Endothelial cell of hepatic sinusoid (primary cell): ENCODE measurements around the gene GPR107.

Source experiments
- in situ Hi-C: cut with HindIII; loops from 2 replicates; pipeline ENCODE4 v1.10.0; 2017; ENCODE audit warnings: low sequenced_read_pairs

Gene GPR107

DNA sequence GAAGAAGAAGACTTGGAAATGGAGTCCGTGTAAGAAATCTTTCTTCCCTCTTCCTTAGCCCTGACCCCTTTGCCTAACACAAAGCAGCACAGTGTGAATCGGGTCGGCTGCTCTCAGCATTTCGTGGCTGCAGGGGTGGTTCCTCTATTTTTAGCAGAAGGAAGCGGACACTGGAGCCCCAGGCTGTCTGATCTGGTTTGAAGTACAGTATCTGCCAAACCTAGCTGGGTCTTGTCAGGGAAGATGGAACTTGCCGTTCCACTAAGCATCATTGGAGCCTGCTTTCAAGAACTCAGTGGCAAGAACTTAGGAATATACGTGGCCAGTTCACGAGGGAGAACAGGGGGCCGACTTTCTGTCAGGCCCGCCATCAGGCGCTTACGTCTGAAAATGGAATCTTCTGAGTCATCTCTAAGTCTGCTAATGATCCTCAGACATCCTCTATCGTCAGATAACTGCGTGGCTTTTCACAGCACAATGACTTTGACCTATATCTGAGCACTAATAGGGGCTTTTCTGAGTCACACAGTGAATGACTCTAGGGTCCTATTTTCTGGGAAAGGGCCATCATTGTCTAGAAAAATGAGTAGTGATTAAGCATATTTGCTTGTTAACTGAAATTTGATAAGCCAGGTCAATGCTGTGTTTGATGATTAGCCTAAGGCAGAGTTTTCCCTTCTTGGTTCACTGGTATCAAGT is 75.2 kb downstream of the GPR107 start:
- in situ Hi-C loops: loop anchor here (5.0 kb wide), 1 partner anchor 48 kb away; no protein-coding TSS in a partner anchor

DNA sequence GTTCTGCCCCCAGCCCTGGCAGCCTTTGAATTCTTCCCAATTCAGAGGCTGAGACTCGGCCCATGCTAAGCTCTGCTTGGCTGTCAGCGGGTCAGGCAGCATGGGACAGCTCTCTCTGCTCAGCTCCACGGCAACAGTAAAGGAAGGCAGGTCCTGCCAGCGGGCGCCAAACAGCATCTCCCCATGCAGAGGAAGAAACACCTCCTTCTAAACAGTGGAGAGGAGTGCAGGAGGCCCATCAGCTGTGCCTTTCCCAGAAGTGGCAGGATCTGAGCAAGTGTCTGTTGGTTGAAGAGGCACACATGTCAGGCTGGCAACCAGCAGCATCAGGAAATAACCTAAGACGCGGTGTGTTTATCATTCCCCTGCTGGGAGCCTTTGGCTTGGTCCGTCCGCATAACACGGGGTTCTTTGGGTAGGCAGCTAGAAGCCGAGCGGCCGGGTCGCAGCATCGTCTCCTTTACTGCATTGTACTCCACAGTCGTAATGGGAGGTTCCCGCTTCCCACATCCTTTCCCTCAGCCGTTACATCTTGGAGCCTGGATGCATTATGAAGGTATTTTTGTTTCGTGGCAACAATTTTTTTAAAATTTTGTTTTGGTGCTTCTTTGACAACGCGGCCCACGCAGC is 75.8 kb downstream of the GPR107 start:
- in situ Hi-C loops: loop anchor here (5.0 kb wide), 1 partner anchor 48 kb away; no protein-coding TSS in a partner anchor

DNA sequence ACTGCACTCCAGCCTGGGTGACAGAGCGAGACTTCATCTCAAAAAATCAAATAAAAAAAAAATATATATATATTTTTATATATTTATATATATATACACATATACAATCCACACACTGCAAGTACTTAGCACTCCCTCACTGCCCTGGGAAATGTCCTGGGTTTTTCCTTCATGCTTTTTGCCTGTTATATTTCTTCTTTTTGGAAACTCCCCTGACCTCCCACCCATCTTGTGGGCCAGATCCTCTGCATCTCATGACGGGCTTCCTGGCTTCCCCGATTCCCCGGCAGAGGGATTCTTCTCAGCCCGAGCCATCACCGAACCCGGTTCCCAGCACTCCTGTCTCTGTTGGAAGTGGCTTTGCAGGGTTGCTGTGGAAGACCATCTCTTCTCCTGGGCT is 79.0 kb downstream of the GPR107 start:
- in situ Hi-C loops: no loop called here

DNA sequence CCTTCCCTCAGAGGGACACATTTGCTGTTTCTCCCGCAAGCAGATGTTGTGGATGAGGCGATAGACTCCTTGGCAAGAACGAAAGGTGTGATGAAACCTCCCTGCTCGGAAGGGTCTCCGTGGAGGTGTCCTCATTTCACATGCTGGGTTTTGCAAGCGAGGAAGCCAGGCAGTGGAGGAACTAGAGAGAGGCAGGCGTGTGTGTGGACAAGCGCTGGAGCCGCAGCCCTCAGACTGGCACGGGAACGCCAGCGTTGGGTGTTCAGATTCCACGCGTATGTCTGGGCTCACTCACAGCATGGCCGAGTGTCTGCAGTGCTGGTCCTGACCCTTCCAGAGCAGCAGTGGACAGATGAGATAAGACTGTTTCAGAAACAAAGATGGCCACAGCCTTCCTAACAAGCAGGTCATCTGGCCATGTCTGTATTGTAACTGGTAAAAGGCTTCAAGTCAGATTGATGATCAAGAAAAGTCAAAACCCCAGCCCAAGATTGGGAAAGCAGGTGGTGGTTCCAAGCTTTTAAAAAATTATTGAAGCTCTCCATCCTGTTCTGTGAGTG is 83.5 kb downstream of the GPR107 start:
- in situ Hi-C loops: no loop called here

DNA sequence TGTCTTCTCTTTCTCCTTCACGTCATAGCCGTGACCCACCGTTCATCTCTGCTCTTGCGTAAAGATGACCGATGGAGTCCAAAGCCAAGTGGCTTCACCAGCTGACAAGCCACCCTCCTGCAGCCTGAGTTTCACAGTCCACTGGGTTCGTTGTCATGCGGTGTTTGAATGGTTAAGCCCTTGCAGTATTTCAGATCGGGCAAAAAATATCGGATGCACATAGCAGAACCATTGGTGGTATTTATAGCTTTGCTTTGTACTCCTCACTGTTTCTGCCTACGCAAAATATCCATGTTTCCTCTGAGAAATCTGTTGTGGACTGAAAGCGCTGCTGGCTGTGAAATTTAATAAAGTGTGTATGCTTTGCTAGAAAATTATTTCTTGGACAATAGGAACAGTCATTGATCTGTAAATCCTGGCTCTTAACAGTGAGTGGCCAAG is 84.0 kb downstream of the GPR107 start:
- in situ Hi-C loops: no loop called here

DNA sequence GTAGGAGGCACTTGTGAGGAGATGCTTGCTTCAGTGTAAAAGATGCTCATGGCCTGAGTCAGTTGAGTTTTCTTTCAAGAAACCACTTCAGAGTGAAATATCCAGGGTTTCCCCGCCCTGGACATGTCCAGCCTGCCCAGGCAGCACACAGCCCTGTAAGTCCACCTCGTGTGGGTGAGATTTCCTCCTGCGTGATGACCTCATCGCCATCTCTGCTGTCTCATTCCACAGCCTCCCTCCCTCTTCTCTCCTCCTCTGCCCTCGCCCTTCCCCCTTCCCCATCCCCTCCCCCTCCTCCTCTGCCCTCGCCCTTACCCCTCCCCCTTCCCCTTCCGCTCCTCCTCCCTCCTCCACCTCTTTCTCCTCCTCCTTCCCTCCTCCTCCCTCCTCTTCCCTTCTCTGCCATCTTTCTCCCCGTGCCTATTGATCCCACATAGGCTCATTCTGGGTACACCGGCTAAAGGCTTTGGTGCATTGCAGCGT is 84.5 kb downstream of the GPR107 start:
- in situ Hi-C loops: no loop called here

DNA sequence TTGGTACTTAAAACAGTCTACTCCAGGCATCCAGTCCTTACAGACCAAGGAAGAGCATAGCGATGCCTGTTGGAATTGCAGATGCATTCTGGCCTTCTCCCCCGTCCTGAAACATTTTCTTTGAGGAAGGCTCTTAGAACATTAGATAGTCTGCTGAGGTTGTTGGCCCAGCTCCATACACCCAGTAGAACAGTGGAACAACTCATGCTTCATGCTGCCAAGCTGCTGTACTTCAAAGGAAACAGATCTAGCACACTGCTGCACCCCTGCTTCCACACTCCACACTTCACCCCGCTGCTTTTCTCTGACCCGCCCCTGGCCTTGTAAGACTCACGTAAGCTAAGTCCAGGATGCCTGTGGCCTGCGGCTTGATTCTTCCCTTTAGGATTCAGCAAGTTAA is 85.1 kb downstream of the GPR107 start:
- in situ Hi-C loops: no loop called here

DNA sequence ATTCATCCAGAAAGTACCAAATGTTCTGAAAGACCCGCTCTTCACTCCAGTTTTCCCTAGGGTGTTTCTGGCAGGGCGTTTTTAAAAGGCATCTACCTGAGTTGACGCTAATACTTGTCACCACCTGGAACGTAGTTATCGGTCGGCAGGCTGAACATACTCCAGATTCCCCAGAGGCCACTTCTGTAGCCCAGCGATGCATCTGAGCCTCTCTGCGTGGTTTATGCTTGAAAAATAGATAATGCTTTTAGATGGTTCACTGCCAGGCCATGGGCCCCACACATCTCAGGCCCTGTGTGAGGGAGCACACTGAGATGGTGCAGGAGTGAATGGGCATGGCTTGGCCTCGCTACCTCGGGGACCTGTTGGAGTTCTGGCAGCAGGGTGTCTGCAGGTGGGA is 85.5 kb downstream of the GPR107 start:
- in situ Hi-C loops: no loop called here

DNA sequence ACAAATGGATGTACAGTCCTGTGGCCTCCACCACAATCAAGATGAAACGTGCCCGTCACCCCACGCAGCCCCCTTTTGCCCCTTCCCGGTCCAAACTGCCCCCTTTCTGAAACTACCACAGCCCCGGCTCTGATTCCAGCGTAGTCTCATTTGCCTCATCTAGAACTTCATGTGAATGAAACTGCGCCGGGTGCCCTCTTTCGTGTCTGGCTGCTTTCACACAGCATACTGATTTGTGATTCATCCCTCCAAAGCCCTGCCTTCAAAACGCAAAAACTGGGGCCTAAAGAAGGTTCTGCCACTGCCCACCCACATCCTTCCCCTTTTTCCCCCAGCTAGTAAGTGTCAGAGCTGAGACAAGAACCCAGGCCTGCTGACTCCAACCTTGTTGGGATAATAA is 87.0 kb downstream of the GPR107 start:
- in situ Hi-C loops: no loop called here

DNA sequence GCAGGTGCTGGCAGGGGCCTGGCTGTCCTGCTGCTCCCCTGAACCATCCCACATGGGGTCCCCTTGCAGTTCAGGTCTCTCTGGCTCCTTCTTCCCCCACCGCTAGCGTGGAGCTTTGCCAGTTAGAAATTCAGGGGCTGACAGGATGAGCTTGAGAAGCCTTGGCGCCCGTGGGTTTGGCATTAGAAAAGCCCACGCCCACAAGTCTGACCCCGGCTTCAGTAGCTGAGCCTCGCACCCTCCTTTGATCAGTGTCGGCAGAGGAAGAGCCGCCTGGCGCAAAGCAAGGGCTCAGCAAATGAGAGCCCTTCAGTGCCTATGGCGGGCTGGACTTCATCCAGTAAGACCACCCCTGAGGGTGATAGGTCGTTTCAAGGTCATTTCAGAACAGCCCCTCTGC is 88.3 kb downstream of the GPR107 start:
- in situ Hi-C loops: no loop called here

DNA sequence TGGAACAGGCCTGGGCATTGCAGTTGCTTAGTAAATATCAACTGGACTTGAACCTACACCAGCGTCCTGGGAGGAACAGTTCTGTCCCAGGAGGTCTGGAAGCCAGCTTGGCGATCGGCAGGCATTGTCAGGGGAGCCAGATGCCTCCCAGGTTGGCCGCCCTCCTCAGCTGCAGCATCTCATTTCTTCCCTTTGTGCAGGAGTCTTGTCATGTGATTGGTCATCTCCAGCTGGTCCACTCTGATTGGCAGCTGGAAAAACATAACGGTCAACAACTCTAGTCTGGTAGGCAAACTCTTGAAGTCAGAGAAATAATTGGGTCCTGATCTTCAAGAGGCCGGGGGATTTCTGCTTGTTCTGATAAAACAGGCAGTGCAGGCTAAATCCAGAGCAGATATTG is 88.9 kb downstream of the GPR107 start:
- in situ Hi-C loops: no loop called here

DNA sequence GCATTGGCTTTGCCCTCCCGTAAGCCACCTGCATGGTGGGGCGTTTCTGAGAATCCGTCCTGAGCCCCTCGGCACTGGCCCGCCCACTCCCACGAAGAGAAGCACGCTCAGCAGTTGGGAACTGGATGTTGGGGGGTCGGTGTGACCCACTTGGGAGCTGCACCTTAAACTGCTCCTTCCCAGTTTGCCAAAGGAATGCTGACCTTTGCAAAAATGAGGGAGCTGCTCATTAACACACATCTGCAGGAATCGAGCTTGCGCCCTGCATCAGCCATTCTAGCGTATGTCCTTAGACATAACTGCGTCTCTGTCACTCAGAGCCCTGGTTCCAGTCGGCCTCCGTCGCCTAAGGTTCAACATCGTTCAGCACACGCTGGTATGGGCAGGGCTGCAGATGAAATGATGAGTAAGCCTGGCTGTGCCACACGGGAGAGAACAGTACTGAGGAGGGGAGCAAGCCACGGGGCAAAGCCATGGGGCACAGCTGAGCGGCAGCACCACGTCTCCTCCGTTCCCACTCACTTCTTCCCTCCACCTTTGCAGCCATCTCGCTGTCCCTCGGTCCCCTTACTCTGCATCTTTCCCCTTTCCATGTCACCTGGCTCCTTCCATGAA is 89.7 kb downstream of the GPR107 start:
- in situ Hi-C loops: no loop called here

DNA sequence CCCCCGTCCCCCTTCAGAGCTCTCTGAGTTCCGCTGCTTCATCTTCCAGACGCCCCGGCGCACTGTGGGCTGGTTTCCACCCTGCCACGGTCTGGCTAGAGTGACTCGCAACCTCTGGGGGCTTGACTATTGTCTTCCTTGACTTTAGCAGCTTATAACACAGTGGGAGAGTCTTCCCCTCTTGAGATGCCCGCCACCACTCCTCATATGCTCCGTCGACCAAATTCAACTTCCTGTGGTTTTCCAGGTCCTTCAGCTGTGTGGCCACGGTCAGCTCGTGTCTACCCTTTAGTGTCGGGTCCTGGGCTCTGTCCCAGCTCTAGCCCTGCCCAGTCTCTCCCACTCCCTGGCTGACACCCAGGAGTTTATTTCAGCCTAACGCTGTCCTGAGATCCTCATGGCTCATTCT is 90.3 kb downstream of the GPR107 start:
- in situ Hi-C loops: no loop called here

DNA sequence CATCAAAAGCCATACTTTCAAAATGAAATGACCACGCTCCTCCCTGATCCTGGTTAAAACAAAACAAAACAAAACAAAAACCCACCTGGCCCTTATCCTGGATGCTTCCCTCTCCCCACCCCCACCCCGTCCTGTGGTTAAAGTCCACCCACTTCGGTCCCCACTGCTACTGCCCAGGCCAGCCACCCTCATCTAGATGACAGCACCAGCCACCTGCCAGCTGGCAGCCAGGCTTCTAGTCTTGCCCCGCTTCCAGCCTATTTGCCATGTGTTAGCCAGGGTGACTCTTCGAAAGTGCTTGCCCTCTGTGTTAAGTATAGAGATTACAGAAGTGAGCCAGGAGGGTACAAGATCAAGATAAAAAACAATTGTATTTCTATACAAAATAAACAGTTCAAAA is 91.0 kb downstream of the GPR107 start:
- in situ Hi-C loops: no loop called here

DNA sequence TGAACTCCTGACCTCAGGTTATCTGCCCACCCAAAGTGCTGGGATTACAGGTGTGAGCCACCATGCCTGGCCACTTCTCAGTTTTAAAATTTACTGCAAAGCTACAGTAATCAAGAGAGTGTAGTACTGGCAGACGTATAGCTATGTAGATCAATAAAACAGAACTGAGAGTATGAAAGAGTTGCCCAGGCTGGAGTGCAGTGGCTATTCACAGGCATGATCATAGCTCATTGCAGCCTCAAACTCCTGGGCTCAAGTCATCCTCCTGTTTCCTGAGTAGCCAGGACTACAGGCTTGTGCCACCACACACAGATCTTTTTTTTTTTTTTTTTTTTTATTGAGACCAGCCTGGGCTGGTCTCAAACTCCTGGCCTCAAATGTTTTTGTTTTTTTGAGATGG is 92.0 kb downstream of the GPR107 start:
- in situ Hi-C loops: no loop called here

DNA sequence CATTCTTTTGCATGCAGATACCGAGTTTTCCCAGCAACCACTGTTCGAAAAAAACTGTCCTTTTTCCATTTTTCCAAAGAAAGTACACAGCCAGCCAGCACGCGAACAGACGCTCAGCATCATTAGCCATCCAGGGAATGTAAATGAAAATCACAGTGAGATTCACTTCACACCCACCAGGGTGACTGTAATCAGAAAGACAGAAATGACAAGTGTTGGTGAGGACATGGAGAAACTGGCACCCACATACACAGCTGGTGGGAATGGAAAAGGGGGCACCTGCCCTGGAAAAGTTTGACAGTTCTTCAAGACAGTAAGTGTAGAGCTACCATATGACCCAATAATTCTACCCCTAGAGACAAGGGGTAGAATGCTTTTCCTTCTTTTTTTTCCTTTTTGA is 93.5 kb downstream of the GPR107 start:
- in situ Hi-C loops: no loop called here

DNA sequence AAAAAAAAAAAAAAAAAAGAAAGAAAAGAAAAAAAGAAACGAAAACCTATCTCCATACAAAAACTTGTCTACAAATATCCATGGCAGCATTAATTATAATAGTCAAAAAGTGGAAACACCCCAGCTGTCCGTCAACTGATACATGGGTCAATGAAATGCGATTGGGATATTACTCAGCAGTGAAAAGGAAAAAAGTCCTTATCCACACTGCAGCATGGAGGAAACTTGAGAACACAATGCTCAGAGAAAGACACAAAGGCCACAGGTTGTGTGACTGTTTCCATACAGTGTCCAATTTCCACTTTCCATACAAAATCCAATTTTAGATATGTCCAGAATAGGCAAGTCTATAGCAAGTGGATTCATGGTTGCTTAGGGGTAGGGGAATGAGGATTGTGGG is 94.2 kb downstream of the GPR107 start:
- in situ Hi-C loops: no loop called here

DNA sequence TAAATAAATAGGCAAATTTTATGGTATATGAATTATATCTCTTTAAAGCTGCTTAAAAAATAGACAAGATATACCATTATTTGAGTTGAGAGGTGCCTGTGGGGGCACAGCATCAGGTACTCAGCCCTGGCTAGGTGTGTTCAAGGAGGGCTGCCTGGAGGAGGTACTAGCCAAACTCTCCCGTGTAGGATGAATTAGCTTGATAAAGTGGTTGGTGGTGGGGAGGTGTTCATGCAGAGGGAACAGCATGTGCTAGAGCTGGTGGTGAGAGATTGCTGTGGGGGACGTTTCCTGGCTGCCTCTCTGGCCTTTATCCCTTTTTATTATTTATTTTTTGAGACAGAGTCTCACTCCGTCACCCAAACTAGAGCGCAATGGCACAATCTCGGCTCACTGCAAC is 95.3 kb downstream of the GPR107 start:
- in situ Hi-C loops: no loop called here

DNA sequence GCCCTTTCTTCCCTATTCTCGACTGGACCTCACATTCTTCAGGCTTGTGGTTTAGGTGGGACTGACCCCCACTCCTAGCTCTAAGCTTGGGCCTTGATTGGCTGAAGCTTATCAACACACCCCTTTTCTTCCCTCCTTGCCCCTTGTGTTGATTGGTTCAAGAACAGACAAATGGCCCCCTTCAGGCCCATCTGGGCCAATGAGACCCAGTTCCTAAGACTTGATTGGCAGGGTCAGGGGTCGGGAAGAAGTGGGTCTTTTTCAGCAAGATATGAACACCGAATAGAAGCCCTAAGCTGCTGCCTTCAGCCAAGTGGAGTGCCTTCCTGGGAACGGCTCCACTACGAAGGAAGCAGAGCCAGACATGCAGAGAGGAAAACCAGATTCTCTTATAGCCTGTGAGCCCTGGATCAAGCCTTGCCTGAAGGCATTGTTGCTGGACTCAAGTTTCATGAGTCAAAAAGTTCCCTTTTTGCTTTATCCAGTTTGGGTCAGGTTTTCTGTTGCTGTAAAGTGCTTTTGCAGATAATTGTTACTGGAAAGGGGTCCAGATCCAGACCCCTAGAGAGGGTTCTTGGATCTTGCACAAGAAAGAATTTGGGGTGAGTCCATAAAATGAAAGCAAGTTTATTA is 96.1 kb downstream of the GPR107 start:
- in situ Hi-C loops: no loop called here

DNA sequence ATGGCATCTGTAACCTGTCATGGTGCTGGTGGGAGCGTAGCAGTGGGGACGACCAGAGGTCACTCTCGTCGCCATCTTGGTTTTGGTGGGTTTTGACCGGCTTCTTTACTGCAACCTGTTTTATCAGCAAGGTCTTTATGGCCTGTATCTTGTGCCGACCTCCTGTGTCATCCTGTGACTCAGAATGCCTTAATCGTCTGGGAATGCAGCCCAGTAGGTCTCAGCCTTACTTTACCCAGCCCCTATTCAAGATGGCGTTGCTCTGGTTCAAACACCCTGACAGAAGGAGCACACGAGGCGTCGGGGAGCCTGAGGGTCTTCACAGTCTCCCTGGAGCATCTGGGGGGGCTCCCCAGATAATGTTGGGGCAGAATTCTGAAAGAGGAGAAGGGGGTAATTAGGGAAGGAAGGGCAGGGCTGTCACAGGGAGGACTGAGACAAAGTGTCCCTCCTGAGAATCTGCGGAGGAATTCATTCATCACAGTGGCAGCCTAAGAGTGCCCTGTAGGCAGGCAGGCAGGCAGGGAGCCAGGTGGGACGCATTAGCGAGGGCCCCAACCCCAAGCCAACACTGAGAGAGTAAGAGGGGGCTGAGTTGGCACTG is 97.2 kb downstream of the GPR107 start:
- in situ Hi-C loops: no loop called here

DNA sequence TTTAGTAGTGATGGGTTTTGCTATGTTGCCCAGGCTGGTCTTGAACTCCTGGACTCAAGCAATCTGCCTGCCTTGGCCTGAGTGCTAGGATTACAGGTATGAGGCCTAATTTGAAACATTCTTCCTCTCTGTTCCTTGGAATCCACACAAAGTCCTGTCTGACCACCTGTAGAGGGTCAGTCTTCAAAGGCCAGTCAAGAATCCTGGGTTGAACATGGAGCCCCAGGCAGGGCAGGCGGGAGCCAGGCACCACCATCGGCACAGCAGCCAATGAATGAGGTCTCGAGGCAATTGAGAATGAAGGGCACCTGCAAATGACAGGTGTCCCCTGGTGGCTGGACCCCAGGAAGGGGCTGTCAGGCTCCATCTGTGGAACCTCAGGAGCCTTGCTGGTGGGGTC is 101.1 kb downstream of the GPR107 start:
- in situ Hi-C loops: no loop called here
